SH-SY5Y (cell line): ENCODE data around the gene AGMO.

Experiments
- GATA2 ChIP-seq: IDR thresholded peaks from 2 replicates; pipeline ENCODE4 v1.6.1; 2011; ENCODE audit warnings: mild to moderate bottlenecking, low read depth, low read length
- GATA3 ChIP-seq: IDR thresholded peaks from 2 replicates; pipeline ENCODE4 v1.6.1; 2011; ENCODE audit warnings: low read depth, mild to moderate bottlenecking, low read length, moderate library complexity

GRCh38 chr7:15334536-15335263 is 227.1 kb downstream of the AGMO start:
- TF ChIP-seq GATA2 (no peak), GATA3 (no peak)
